ENCODE results near the gene SSBP4. TPM values are rescaled to one million over a fixed set of nuclear protein-coding genes. Genes with fewer than 3 reads are reported as not detected.

The SSBP4 gene
- polyA plus RNA-seq, 1 of the 3 experiments (the other 2 are of a cell fraction) = 24.9 TPM

GRCh38 chr19:18427080-18427742, 8.0 kb downstream of the SSBP4 start:
- H4K20me1 ChIP-seq (ENCODE audit: insufficient read depth) = peaks cover 36% of the 10 kb centered on the region
- no peaks in the 10 kb centered on the region for H3F3A ChIP-seq (replicated peaks; ENCODE audit: insufficient read depth)
- H3K4me3 ChIP-seq (ENCODE audit: low read depth in 2 of 2, low read length in 1 of 2) = no peak overlapping the region
- no peaks in the 10 kb centered on the region for H3K9me2 ChIP-seq
- no peaks in the 10 kb centered on the region for H3K9me3 ChIP-seq
- no peak for DNase-seq
- 97% methylated on average over 5 of the region's 16 CpGs for WGBS (ENCODE audit: low lambda C conversion rate)
- peaks cover 36% of the 10 kb centered on the region for H3K79me2 ChIP-seq (ENCODE audit: insufficient read depth)
- ChIA-PET POLR2A (no interaction called here), CTCF (interaction anchor here (2.8 kb wide), 1 partner anchor 24 kb away, joined by 12 read pairs; no protein-coding TSS in a partner anchor)
- H3K4me2 ChIP-seq = no peak overlapping the region; the same call in 1 of the 2 replicates
- peaks cover 0 to 13% of the 10 kb centered on the region in 2 experiments for H3K36me3 ChIP-seq (replicated peaks in 1 of 2; ENCODE audit: control insufficient read depth in 1 of 2, insufficient read depth in 2 of 2, low read length in 1 of 2)
- no peak overlapping the region for H3K9ac ChIP-seq
- H3K4me1 ChIP-seq (ENCODE audit: control insufficient read depth in 1 of 2, insufficient read depth in 2 of 2, low read depth in 1 of 2, low read length in 1 of 2) = peaks cover 23 to 49% of the 10 kb centered on the region in 2 experiments; a peak in 2 of 4 replicates
- H2AFZ ChIP-seq (ENCODE audit: low read depth) = no peak overlapping the region
- TF ChIP-seq GABPA (IDR thresholded peaks at IDR 0.05; ENCODE audit: low read depth) = no peak
- TF ChIP-seq POLR2AphosphoS5 (IDR thresholded peaks at IDR 0.05; ENCODE audit: low read depth, low read length) = no peak
- TF ChIP-seq FOXJ3 (CRISPR knock-in tag; IDR thresholded peaks at IDR 0.05) = no peak
- TF ChIP-seq JUND (IDR thresholded peaks at IDR 0.05) = no peak
- no peak for TF ChIP-seq GATA2 (CRISPR knock-in tag; IDR thresholded peaks at IDR 0.05)
- TF ChIP-seq RCOR1 (IDR thresholded peaks at IDR 0.05; ENCODE audit: low read length) = no peak
- no peak for TF ChIP-seq MXI1 (IDR thresholded peaks at IDR 0.05; ENCODE audit: low read depth, low read length)
- TF ChIP-seq FOSL2 (IDR thresholded peaks at IDR 0.05; ENCODE audit: borderline replicate concordance, low read depth) = no peak
- no peak for TF ChIP-seq RXRA (IDR thresholded peaks at IDR 0.05; ENCODE audit: borderline replicate concordance, low read depth)
- no peak for TF ChIP-seq YY1 (IDR thresholded peaks at IDR 0.05; ENCODE audit: low read depth)
- peak overlapping the region in 1 of 2 experiments; percentile 14; a peak in 1 of 4 replicates for H3K27ac ChIP-seq (ENCODE audit: low read depth in 2 of 2, low read length in 1 of 2)
- no peaks in the 10 kb centered on the region for H3K27me3 ChIP-seq (ENCODE audit: insufficient read depth)

- Histone ChIP-seq H3K4me3 (ENCODE audit: low read depth in 2 of 2, low read length in 1 of 2) (no peak overlapping the region), H2AFZ (ENCODE audit: low read depth) (no peak overlapping the region), H3K9me3 (no peaks in the 10 kb centered on the region), H3K4me1 (ENCODE audit: control insufficient read depth in 1 of 2, insufficient read depth in 2 of 2, low read depth in 1 of 2, low read length in 1 of 2) (peaks cover 23 to 52% of the 10 kb centered on the region in 2 experiments; a peak in 2 of 4 replicates), H3K79me2 (ENCODE audit: insufficient read depth) (peaks cover 31% of the 10 kb centered on the region), H3K9ac (no peak overlapping the region), H3K27ac (ENCODE audit: low read depth in 2 of 2, low read length in 1 of 2) (peak overlapping the region in 1 of 2 experiments; percentile 14; a peak in 1 of 4 replicates), H3K27me3 (ENCODE audit: insufficient read depth) (no peaks in the 10 kb centered on the region), H3K36me3 (replicated peaks in 1 of 2; ENCODE audit: control insufficient read depth in 1 of 2, insufficient read depth in 2 of 2, low read length in 1 of 2) (peaks cover 0 to 11% of the 10 kb centered on the region in 2 experiments), H3K4me2 (no peak overlapping the region), H4K20me1 (ENCODE audit: insufficient read depth) (peaks cover 31% of the 10 kb centered on the region), H3F3A (replicated peaks; ENCODE audit: insufficient read depth) (no peaks in the 10 kb centered on the region), H3K9me2 (no peaks in the 10 kb centered on the region)
- no peak for DNase-seq
- ChIA-PET CTCF (interaction anchor here (1.1 to 2.8 kb wide), 2 partner anchors 23 to 149 kb away, joined by 5 to 12 read pairs; no protein-coding TSS in a partner anchor), POLR2A (no interaction called here)
- TF ChIP-seq MAX (IDR thresholded peaks at IDR 0.05; ENCODE audit: low read depth) (no peak), EP300 (IDR thresholded peaks at IDR 0.05; ENCODE audit: borderline replicate concordance in 1 of 2, low read depth in 1 of 2, low read length in 1 of 2) (no peak)
- WGBS (ENCODE audit: low lambda C conversion rate) = 100% methylated on average over 10 of the region's 12 CpGs
These were observed 8.5 kb downstream of the SSBP4 start for GRCh38 chr19:18427743-18428113.
